HepG2 (cell line): ENCODE results near the gene NR1H2. TPM values are rescaled to one million over a fixed set of nuclear protein-coding genes. Genes with fewer than 3 reads are reported as not detected.

Experiments used
- GATAD1 ChIP-seq: IDR thresholded peaks from 2 replicates; pipeline ENCODE4 v1.6.1; 2016; ENCODE audit warnings: missing genetic modification reagents, missing compliant biosample characterization
- HIVEP1 ChIP-seq: sonication (generic); formaldehyde crosslinking; IDR thresholded peaks from 2 replicates; pipeline ENCODE4 v1.4.0; 2020; ENCODE audit warnings: mild to moderate bottlenecking, missing genetic modification reagents
- KAT8 ChIP-seq: IDR thresholded peaks from 2 replicates; pipeline ENCODE4 v1.6.1; 2016; ENCODE audit warnings: missing genetic modification reagents, missing compliant biosample characterization
- KDM2A ChIP-seq: sonication (generic); formaldehyde crosslinking; IDR thresholded peaks from 2 replicates; pipeline ENCODE4 v1.4.0; 2020; ENCODE audit warnings: low read depth, missing genetic modification reagents, borderline replicate concordance
- MAFF ChIP-seq: IDR thresholded peaks from 2 replicates; pipeline ENCODE4 v1.6.1; 2011; ENCODE audit warnings: low read depth, low read length, improper control_type of control experiment
- MED13 ChIP-seq: sonication (generic); formaldehyde crosslinking; IDR thresholded peaks from 2 replicates; pipeline ENCODE4 v1.5.0; 2020; ENCODE audit warnings: missing genetic modification reagents
- MLLT10 ChIP-seq: sonication (generic); formaldehyde crosslinking; IDR thresholded peaks from 2 replicates; pipeline ENCODE4 v1.4.0; 2020; ENCODE audit warnings: missing genetic modification reagents
- MXI1 ChIP-seq: IDR thresholded peaks from 3 replicates; pipeline ENCODE4 v1.6.1; 2012; ENCODE audit warnings: low read depth, low read length, inconsistent platforms, borderline replicate concordance
- POLR2G ChIP-seq: fragments of 200-400 bp; formaldehyde crosslinking; IDR thresholded peaks from 2 replicates; pipeline ENCODE4 v1.6.1; 2018; ENCODE audit warnings: mild to moderate bottlenecking, low read depth, low read length, moderate library complexity
- RARA ChIP-seq: IDR thresholded peaks from 2 replicates; pipeline ENCODE4 v1.6.1; 2016; ENCODE audit warnings: missing genetic modification reagents, missing compliant biosample characterization
- RFXANK ChIP-seq: IDR thresholded peaks from 2 replicates; pipeline ENCODE4 v1.6.1; 2016
- WIZ ChIP-seq: sonication (generic); formaldehyde crosslinking; IDR thresholded peaks from 2 replicates; pipeline ENCODE4 v1.5.1; 2020; ENCODE audit warnings: mild to moderate bottlenecking, missing genetic modification reagents
- XRCC5 ChIP-seq: fragments of 200-400 bp; formaldehyde crosslinking; optimal IDR thresholded peaks from 2 replicates; pipeline ENCODE3; 2017; ENCODE audit warnings: mild to moderate bottlenecking, low read length
- ZFX ChIP-seq: sonication (generic); formaldehyde crosslinking; IDR thresholded peaks from 2 replicates; pipeline ENCODE4 v1.4.0; 2020; ENCODE audit warnings: mild to moderate bottlenecking, low read depth, missing genetic modification reagents, moderate library complexity
- ZNF333 ChIP-seq: sonication (generic); formaldehyde crosslinking; IDR thresholded peaks from 2 replicates; pipeline ENCODE4 v1.4.0; 2020; ENCODE audit warnings: mild to moderate bottlenecking, missing genetic modification reagents, borderline replicate concordance
- ZNF430 ChIP-seq: sonication (generic); formaldehyde crosslinking; IDR thresholded peaks from 2 replicates; pipeline ENCODE4 v1.9.0; 2021; ENCODE audit warnings: mild to moderate bottlenecking, missing genetic modification reagents
- ZNF569 ChIP-seq: sonication (generic); formaldehyde crosslinking; IDR thresholded peaks from 2 replicates; pipeline ENCODE4 v1.5.0; 2020; ENCODE audit warnings: mild to moderate bottlenecking, missing genetic modification reagents, moderate library complexity, borderline replicate concordance
- ZSCAN29 ChIP-seq: sonication (generic); formaldehyde crosslinking; conservative IDR thresholded peaks from 2 replicates; pipeline ENCODE4 v1.4.0; 2020; ENCODE audit warnings: mild to moderate bottlenecking, missing genetic modification reagents
- ZZZ3 ChIP-seq: sonication (generic); formaldehyde crosslinking; IDR thresholded peaks from 2 replicates; pipeline ENCODE4 v1.4.0; 2020; ENCODE audit warnings: missing genetic modification reagents, mild to moderate bottlenecking, borderline replicate concordance
- polyA plus RNA-seq, 8 experiments: library from polyadenylated mRNA; depleted of rRNA in 3 of 8; stranded (reverse) in 7 of 8; unstranded in 1 of 8; fragments of >200 nt; fragmentation: Illumina TruSeq in 4 of 8; extraction: Trizol in 4 of 8; gene quantifications; 2 replicates each; pipeline versions ENCODE4 v1.2.1 to v1.2.3, GENCODE V29; 2011 to 2016; ENCODE audit warnings: low read depth in 4 of 8, missing spikeins in 1 of 8, mixed read lengths in 1 of 8; ENCODE audit not compliant: insufficient read depth in 1 of 8
- total RNA-seq, 5 experiments: library from RNA; depleted of rRNA; stranded (reverse); fragments of >200 nt; fragmentation: Illumina TruSeq; extraction: Trizol; gene quantifications; 2 replicates each; pipeline ENCODE4 v1.2.3, GENCODE V29; 2016; ENCODE audit warnings: low read depth in 1 of 5
- TF ChIP-seq, protein P1 (sequence below): sonication (generic); formaldehyde crosslinking; IDR thresholded peaks from 2 replicates; pipeline ENCODE4 v1.5.1; 2020; ENCODE audit warnings: missing genetic modification reagents, mild to moderate bottlenecking, borderline replicate concordance
- TF ChIP-seq, protein P2 (sequence below): sonication (generic); formaldehyde crosslinking; IDR thresholded peaks from 2 replicates; pipeline ENCODE4 v1.4.0; 2020; ENCODE audit warnings: missing genetic modification reagents
- TF ChIP-seq, protein P3 (sequence below): sonication (generic); formaldehyde crosslinking; IDR thresholded peaks from 2 replicates; pipeline ENCODE4 v1.4.0; 2020; ENCODE audit warnings: missing genetic modification reagents, borderline replicate concordance

The NR1H2 gene
- total and polyA plus RNA-seq, 2 of the 13 experiments (the other 11 are each of a cell fraction or from before 2014, with no cell fraction given), result 10.3 to 13.5 TPM

DNA sequence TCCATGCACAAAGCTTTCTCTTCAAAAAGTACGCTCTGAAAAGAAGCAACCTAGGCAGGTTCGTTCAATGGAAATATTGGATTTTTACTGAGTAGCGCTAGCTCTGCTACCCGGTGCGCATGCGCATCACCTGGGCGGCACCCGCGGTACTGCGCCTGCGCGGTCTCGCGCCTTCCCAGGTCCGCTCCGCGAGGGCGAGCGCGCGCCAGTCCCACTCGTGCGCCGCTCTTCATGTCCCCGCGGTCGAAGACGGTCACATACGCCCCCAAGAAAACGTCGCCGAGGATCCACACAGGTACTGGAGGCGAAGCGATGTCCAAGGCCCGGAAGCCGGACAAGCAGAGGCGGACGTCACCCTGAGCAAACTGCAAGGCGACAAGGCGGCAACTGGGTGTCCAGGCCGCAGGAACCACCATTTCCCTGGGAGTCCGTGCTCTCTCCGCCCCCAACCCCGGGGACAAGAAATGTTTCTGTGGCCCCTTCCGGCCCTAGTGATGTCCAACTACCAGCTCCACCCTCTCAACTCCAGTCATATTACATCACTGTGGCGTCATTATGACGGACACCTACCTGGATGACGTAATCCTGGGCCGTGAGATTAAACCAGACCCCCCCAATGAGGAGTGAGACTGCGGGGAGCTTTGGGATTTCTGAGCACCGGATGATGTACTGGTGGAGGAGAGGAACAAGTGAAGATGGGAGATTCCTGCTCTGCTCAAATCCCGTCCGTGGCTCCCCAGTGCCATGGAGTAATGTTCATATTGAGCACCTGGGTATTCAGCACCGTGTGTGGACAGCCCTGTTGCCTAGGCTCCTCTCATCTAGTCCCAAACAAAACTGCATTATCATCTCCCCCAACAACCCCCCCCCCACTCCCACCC, 42.3 kb upstream of the NR1H2 start (continued):
- TF ChIP-seq KAT8, result peak; percentile 82
- TF ChIP-seq XRCC5, result no peak
- TF ChIP-seq ZNF333 (CRISPR knock-in tag), result 0 out of 2 replicates have a peak, but pooled peaks have one; percentile 31
- TF ChIP-seq MLLT10, result no peak
- TF ChIP-seq, protein P1, sequence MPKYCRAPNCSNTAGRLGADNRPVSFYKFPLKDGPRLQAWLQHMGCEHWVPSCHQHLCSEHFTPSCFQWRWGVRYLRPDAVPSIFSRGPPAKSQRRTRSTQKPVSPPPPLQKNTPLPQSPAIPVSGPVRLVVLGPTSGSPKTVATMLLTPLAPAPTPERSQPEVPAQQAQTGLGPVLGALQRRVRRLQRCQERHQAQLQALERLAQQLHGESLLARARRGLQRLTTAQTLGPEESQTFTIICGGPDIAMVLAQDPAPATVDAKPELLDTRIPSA (CRISPR knock-in tag), result no peak
- TF ChIP-seq MAFF, result no peak
- TF ChIP-seq RFXANK (CRISPR knock-in tag), result peak; percentile 62; the same call in 1 of the 2 replicates
- no peak for TF ChIP-seq ZZZ3 (CRISPR knock-in tag)
- TF ChIP-seq, protein P2, sequence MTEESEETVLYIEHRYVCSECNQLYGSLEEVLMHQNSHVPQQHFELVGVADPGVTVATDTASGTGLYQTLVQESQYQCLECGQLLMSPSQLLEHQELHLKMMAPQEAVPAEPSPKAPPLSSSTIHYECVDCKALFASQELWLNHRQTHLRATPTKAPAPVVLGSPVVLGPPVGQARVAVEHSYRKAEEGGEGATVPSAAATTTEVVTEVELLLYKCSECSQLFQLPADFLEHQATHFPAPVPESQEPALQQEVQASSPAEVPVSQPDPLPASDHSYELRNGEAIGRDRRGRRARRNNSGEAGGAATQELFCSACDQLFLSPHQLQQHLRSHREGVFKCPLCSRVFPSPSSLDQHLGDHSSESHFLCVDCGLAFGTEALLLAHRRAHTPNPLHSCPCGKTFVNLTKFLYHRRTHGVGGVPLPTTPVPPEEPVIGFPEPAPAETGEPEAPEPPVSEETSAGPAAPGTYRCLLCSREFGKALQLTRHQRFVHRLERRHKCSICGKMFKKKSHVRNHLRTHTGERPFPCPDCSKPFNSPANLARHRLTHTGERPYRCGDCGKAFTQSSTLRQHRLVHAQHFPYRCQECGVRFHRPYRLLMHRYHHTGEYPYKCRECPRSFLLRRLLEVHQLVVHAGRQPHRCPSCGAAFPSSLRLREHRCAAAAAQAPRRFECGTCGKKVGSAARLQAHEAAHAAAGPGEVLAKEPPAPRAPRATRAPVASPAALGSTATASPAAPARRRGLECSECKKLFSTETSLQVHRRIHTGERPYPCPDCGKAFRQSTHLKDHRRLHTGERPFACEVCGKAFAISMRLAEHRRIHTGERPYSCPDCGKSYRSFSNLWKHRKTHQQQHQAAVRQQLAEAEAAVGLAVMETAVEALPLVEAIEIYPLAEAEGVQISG, result peak; percentile 70
- TF ChIP-seq RARA (CRISPR knock-in tag), result peak; percentile 15; the same call in 1 of the 2 replicates
- TF ChIP-seq ZNF569 (CRISPR knock-in tag), result no peak
- peak; percentile 84; the same call in 1 of the 2 replicates for TF ChIP-seq WIZ (CRISPR knock-in tag)
- peak; percentile 78 for TF ChIP-seq POLR2G
- TF ChIP-seq, protein P3, sequence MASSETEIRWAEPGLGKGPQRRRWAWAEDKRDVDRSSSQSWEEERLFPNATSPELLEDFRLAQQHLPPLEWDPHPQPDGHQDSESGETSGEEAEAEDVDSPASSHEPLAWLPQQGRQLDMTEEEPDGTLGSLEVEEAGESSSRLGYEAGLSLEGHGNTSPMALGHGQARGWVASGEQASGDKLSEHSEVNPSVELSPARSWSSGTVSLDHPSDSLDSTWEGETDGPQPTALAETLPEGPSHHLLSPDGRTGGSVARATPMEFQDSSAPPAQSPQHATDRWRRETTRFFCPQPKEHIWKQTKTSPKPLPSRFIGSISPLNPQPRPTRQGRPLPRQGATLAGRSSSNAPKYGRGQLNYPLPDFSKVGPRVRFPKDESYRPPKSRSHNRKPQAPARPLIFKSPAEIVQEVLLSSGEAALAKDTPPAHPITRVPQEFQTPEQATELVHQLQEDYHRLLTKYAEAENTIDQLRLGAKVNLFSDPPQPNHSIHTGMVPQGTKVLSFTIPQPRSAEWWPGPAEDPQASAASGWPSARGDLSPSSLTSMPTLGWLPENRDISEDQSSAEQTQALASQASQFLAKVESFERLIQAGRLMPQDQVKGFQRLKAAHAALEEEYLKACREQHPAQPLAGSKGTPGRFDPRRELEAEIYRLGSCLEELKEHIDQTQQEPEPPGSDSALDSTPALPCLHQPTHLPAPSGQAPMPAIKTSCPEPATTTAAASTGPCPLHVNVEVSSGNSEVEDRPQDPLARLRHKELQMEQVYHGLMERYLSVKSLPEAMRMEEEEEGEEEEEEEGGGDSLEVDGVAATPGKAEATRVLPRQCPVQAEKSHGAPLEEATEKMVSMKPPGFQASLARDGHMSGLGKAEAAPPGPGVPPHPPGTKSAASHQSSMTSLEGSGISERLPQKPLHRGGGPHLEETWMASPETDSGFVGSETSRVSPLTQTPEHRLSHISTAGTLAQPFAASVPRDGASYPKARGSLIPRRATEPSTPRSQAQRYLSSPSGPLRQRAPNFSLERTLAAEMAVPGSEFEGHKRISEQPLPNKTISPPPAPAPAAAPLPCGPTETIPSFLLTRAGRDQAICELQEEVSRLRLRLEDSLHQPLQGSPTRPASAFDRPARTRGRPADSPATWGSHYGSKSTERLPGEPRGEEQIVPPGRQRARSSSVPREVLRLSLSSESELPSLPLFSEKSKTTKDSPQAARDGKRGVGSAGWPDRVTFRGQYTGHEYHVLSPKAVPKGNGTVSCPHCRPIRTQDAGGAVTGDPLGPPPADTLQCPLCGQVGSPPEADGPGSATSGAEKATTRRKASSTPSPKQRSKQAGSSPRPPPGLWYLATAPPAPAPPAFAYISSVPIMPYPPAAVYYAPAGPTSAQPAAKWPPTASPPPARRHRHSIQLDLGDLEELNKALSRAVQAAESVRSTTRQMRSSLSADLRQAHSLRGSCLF (CRISPR knock-in tag), result peak; percentile 91
- peak; percentile 63; the same call in 1 of the 2 replicates for TF ChIP-seq GATAD1 (CRISPR knock-in tag)
- no peak for TF ChIP-seq MXI1
- TF ChIP-seq HIVEP1, result peak; percentile 89
- peak; percentile 90 for TF ChIP-seq ZFX (CRISPR knock-in tag)
- no peak for TF ChIP-seq ZSCAN29 (CRISPR knock-in tag)
- TF ChIP-seq KDM2A, result peak; percentile 78; the same call in 1 of the 2 replicates
- peak; percentile 34; the same call in 1 of the 2 replicates for TF ChIP-seq MED13 (CRISPR knock-in tag)
- TF ChIP-seq ZNF430 (CRISPR knock-in tag), result 0 out of 2 replicates have a peak, but pooled peaks have one; percentile 39
